Ectodermal cell (in vitro differentiated cells): ENCODE results near the gene ZMYM4.
"Not testable (repeated sequence)": the region's sequence is repeated elsewhere in the genome, so short reads cannot be mapped to it uniquely, and the experiment has no call there.

Source experiments
- H3K27ac ChIP-seq: 2 replicates; pipeline ENCODE4 v1.7.0; 2013; ENCODE audit warnings: mild to moderate bottlenecking, low read depth, low read length; ENCODE audit not compliant: insufficient read depth, poor library complexity, severe bottlenecking
- H3K27me3 ChIP-seq: 2 replicates; pipeline ENCODE4 v1.7.0; 2013; ENCODE audit warnings: mild to moderate bottlenecking, low read length; ENCODE audit not compliant: insufficient read depth, control insufficient read depth, poor library complexity, severe bottlenecking
- H3K36me3 ChIP-seq: one replicate; pipeline ENCODE4 v1.7.0; 2013; ENCODE audit warnings: low read length; ENCODE audit not compliant: control insufficient read depth, insufficient read depth
- H3K4me1 ChIP-seq: one replicate; pipeline ENCODE4 v1.7.0; 2013; ENCODE audit warnings: low read length; ENCODE audit not compliant: control insufficient read depth, insufficient read depth
- H3K4me3 ChIP-seq: 2 replicates; pipeline ENCODE4 v1.7.0; 2013; ENCODE audit warnings: low read depth, low read length, control low read depth; ENCODE audit not compliant: insufficient read depth
- H3K9me3 ChIP-seq: 2 replicates; pipeline ENCODE4 v1.7.0; 2013; ENCODE audit warnings: mild to moderate bottlenecking, low read length, moderate library complexity; ENCODE audit not compliant: control insufficient read depth
- WGBS, 2 experiments: methylation state at CpG; one replicate each; pipeline ENCODE4 v1.1.7; 2013; ENCODE audit warnings: missing lambda C conversion rate in 2 of 2; 5-methylcytosine and 5-hydroxymethylcytosine counted together

ZMYM4 gene

GRCh38 chr1:35460796-35461195 lies 192.3 kb downstream of the ZMYM4 start:
- Histone ChIP-seq H3K9me3 (no peaks in the 10 kb centered on the region), H3K4me1 (no peaks in the 10 kb centered on the region), H3K4me3 (no peak overlapping the region), H3K27ac (no peak overlapping the region), H3K36me3 (peaks cover 26% of the 10 kb centered on the region), H3K27me3 (no peaks in the 10 kb centered on the region)
- no CpG with 5 or more reads among the region's 2 CpGs for WGBS, 2 experiments

DNA sequence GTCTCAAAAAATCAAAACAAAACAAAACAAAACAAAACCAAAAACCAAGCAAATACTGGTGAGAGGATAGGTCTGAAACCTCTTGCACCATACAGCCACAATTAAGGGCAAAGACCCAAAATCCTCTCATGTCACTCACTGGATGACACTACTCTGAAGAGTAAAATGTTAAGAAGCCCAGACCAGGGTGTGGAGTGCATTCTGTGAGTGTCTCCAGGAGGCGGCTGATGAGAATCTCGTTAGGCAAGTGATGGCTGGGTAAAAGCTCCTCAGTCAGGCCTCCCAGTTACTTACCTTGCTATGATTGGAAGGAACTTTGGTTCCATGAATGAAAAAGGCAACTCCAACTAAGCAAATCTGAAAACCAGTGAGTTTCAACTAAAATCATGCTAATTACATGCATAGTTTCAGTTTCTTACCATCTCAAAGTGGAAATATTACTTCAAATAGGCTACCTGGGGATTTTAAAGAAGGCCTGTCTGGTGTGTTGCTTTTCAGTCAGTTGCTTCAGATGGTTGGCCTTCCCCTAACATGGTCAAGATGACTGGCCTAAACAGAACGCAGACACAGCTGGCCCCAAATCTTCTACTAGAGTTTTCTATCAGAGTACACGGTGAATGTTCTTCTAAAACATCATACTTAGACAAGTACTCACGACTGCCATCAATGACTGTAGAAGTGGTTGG lies 193.6 kb downstream of the ZMYM4 start:
- H3K9me3 ChIP-seq = no peaks in the 10 kb centered on the region
- 94 to 96% methylated on average over 5 of the region's 5 CpGs for WGBS, 2 experiments
- no peaks in the 10 kb centered on the region for H3K27me3 ChIP-seq
- H3K4me3 ChIP-seq = no peak overlapping the region
- peaks cover 31% of the 10 kb centered on the region for H3K36me3 ChIP-seq
- no peak overlapping the region for H3K27ac ChIP-seq
- H3K4me1 ChIP-seq = no peaks in the 10 kb centered on the region

- Histone ChIP-seq H3K9me3 (no peaks in the 10 kb centered on the region), H3K27me3 (no peaks in the 10 kb centered on the region), H3K4me3 (no peak overlapping the region), H3K27ac (no peak overlapping the region), H3K4me1 (no peaks in the 10 kb centered on the region), H3K36me3 (peaks cover 31% of the 10 kb centered on the region)
- 85 to 94% methylated on average over 2 of the region's 2 CpGs for WGBS, 2 experiments
These were observed 194.7 kb downstream of the ZMYM4 start for GRCh38 chr1:35463232-35463631.

- not testable (repeated sequence) for H3K4me1 ChIP-seq, H3K9me3 ChIP-seq, H3K27ac ChIP-seq, H3K4me3 ChIP-seq, H3K27me3 ChIP-seq
- 85 to 94% methylated on average over 2 of the region's 2 CpGs for WGBS, 2 experiments
- peaks cover 31% of the 10 kb centered on the region for H3K36me3 ChIP-seq
These were observed 195.2 kb downstream of the ZMYM4 start for GRCh38 chr1:35463749-35464148.

DNA sequence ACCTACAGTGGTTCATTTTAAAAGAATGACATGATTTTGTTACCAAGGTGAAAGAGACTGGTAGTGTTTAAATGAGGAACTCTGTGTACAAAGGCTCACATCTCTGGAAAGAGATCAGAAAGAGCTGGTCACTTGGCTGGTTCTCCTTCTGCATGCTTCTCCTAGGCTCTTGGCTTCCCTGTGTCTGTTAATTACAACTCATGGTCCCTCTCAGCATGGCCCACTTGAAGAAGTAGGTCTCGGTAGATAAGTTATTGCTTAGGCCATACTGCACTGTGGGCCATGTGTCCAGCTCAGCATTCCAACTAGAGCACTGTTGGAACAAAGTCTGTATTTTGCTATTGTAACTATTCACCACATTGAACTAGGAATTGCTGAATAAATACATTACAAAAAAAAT lies 197.6 kb downstream of the ZMYM4 start:
- 92 to 100% methylated on average over 1 of the region's 1 CpG for WGBS, 2 experiments
- Histone ChIP-seq H3K27me3 (no peaks in the 10 kb centered on the region), H3K27ac (no peak overlapping the region), H3K9me3 (no peaks in the 10 kb centered on the region), H3K4me3 (no peak overlapping the region), H3K36me3 (peaks cover 31% of the 10 kb centered on the region), H3K4me1 (peaks cover 10% of the 10 kb centered on the region)

GRCh38 chr1:35470977-35471613 lies 202.6 kb downstream of the ZMYM4 start:
- 32 to 38% methylated on average over 4 of the region's 4 CpGs for WGBS, 2 experiments
- H3K4me1 ChIP-seq = peaks cover 12% of the 10 kb centered on the region
- H3K9me3 ChIP-seq = no peaks in the 10 kb centered on the region
- no peaks in the 10 kb centered on the region for H3K27me3 ChIP-seq
- H3K36me3 ChIP-seq = peaks cover 3% of the 10 kb centered on the region
- peak overlapping the region; percentile 45 for H3K27ac ChIP-seq
- H3K4me3 ChIP-seq = no peak overlapping the region
